IMR-90 (cell line): ENCODE data around the gene CEP97. TPM values are rescaled to one million over a fixed set of nuclear protein-coding genes. Genes with fewer than 3 reads are reported as not detected.

Experiments used
- ATAC-seq: fragments of 200-7000 bp; cut with Tn5 transposase; 2 replicates; pipeline ENCODE4 v1.9.1; 2020; ENCODE audit warnings: low read depth, mild to moderate bottlenecking, moderate library complexity
- BruUV-seq: library from RNA; stranded (reverse); fragments of 400-500 nt; replicated peaks from 2 replicates; lab custom pipeline; 2021; lab: Mats Ljungman, UMichigan
- CTCF ChIA-PET: fragments of 300-600 bp; formaldehyde crosslinking; extraction: SDS; loops from one replicate; lab custom pipeline; 2021; ENCODE audit warnings: antibody characterized with exemption; lab: Yijun Ruan, JAX
- POLR2A ChIA-PET: fragments of 300-600 bp; sonication (Branson Sonifier 250); formaldehyde crosslinking; loops from one replicate; lab custom pipeline; 2022; ENCODE audit warnings: antibody characterized with exemption; ENCODE audit not compliant: unreplicated experiment; lab: Charles Lee
- DNase-seq: peaks from one replicate; pipeline ENCODE4 v3.0.0; 2013
- H2AFZ ChIP-seq: replicated peaks from 2 replicates; pipeline ENCODE3; 2013; ENCODE audit warnings: low read length, mild to moderate bottlenecking; ENCODE audit not compliant: poor library complexity
- H2AK5ac ChIP-seq: 2 replicates; pipeline ENCODE4 v1.6.1; 2013; ENCODE audit warnings: low read depth, low read length, inconsistent platforms
- H2AK9ac ChIP-seq: replicated peaks from 2 replicates; pipeline ENCODE3; 2013; ENCODE audit warnings: mild to moderate bottlenecking, low read depth, low read length, moderate library complexity; ENCODE audit not compliant: poor library complexity
- H2BK120ac ChIP-seq: 2 replicates; pipeline ENCODE4 v1.6.1; 2013; ENCODE audit warnings: low read depth, low read length, inconsistent platforms
- H2BK15ac ChIP-seq: 3 replicates; pipeline ENCODE4 v1.6.1; 2013; ENCODE audit warnings: low read depth, low read length, inconsistent platforms
- H2BK20ac ChIP-seq: 2 replicates; pipeline ENCODE4 v1.6.1; 2013; ENCODE audit warnings: low read depth, mild to moderate bottlenecking, inconsistent platforms, low read length, moderate library complexity
- H2BK5ac ChIP-seq: 2 replicates; pipeline ENCODE4 v1.6.1; 2013; ENCODE audit warnings: mild to moderate bottlenecking, low read depth, low read length, inconsistent platforms; ENCODE audit not compliant: poor library complexity, severe bottlenecking
- H3K14ac ChIP-seq: replicated peaks from 2 replicates; pipeline ENCODE4 v1.6.1; 2013; ENCODE audit warnings: low read depth, low read length, inconsistent platforms
- H3K18ac ChIP-seq: 2 replicates; pipeline ENCODE4 v1.6.1; 2013; ENCODE audit warnings: low read depth, low read length, control low read depth
- H3K23ac ChIP-seq: 2 replicates; pipeline ENCODE4 v1.6.1; 2013; ENCODE audit warnings: low read depth, low read length, inconsistent platforms
- H3K27ac ChIP-seq: 2 replicates; pipeline ENCODE4 v1.5.1; 2013; ENCODE audit warnings: mild to moderate bottlenecking, control low read depth, low read length; ENCODE audit not compliant: insufficient read depth
- H3K27me3 ChIP-seq: 2 replicates; pipeline ENCODE4 v1.6.1; 2013; ENCODE audit warnings: low read length; ENCODE audit not compliant: control insufficient read depth, insufficient read depth
- H3K36me3 ChIP-seq: 2 replicates; pipeline ENCODE4 v1.6.1; 2013; ENCODE audit warnings: low read length, mixed read lengths; ENCODE audit not compliant: control insufficient read depth, insufficient read depth
- H3K4ac ChIP-seq: 2 replicates; pipeline ENCODE4 v1.6.1; 2013; ENCODE audit warnings: low read depth, low read length, inconsistent platforms
- H3K4me1 ChIP-seq: 2 replicates; pipeline ENCODE4 v1.6.1; 2013; ENCODE audit warnings: low read length, mixed read lengths; ENCODE audit not compliant: control insufficient read depth, insufficient read depth
- H3K4me2 ChIP-seq: 2 replicates; pipeline ENCODE4 v1.6.1; 2013; ENCODE audit warnings: low read depth, mild to moderate bottlenecking, control low read depth, low read length, moderate library complexity
- H3K4me3 ChIP-seq: 2 replicates; pipeline ENCODE4 v1.5.1; 2013; ENCODE audit warnings: low read depth, mild to moderate bottlenecking, control low read depth, low read length, moderate library complexity; ENCODE audit not compliant: insufficient read depth
- H3K56ac ChIP-seq: 2 replicates; pipeline ENCODE4 v1.6.1; 2013; ENCODE audit warnings: low read length, inconsistent platforms; ENCODE audit not compliant: insufficient read depth; ENCODE audit errors: extremely low read depth
- H3K79me1 ChIP-seq, 2 experiments: 2 replicates each; pipeline ENCODE4 v1.6.1; 2013; ENCODE audit warnings: low read length in 2 of 2, inconsistent platforms in 1 of 2, low read depth in 1 of 2
- H3K9ac ChIP-seq: 2 replicates; pipeline ENCODE4 v1.6.1; 2013; ENCODE audit warnings: low read depth, low read length, control low read depth
- H3K9me1 ChIP-seq: 2 replicates; pipeline ENCODE4 v1.6.1; 2013; ENCODE audit warnings: low read length, inconsistent platforms; ENCODE audit not compliant: insufficient read depth
- H3K9me3 ChIP-seq: 2 replicates; pipeline ENCODE4 v1.6.1; 2013; ENCODE audit warnings: low read length; ENCODE audit not compliant: control insufficient read depth, insufficient read depth
- H4K20me1 ChIP-seq: 2 replicates; pipeline ENCODE4 v1.6.1; 2013; ENCODE audit warnings: low read length, inconsistent platforms; ENCODE audit not compliant: insufficient read depth
- H4K5ac ChIP-seq: 2 replicates; pipeline ENCODE4 v1.6.1; 2013; ENCODE audit warnings: mild to moderate bottlenecking, low read depth, low read length, control low read depth
- H4K8ac ChIP-seq, 2 experiments: 2 replicates each; pipeline ENCODE4 v1.6.1; 2013; ENCODE audit warnings: low read depth in 2 of 2, low read length in 2 of 2, control low read depth in 1 of 2, inconsistent platforms in 1 of 2
- H4K91ac ChIP-seq: 2 replicates; pipeline ENCODE4 v1.6.1; 2013; ENCODE audit warnings: low read depth, low read length, inconsistent platforms; ENCODE audit not compliant: insufficient read depth
- BHLHE40 ChIP-seq: fragments of 150-350 bp; IDR thresholded peaks from 2 replicates; pipeline ENCODE4 v1.6.1; 2016; ENCODE audit warnings: mild to moderate bottlenecking, low read depth, low read length
- CEBPB ChIP-seq: IDR thresholded peaks from 2 replicates; pipeline ENCODE4 v1.6.1; 2012; ENCODE audit warnings: low read depth, low read length, improper control_type of control experiment
- CHD1 ChIP-seq: IDR thresholded peaks from 2 replicates; pipeline ENCODE4 v1.6.1; 2012; ENCODE audit warnings: low read depth, low read length, improper control_type of control experiment
- FOS ChIP-seq: fragments of 150-350 bp; IDR thresholded peaks from 2 replicates; pipeline ENCODE4 v1.6.1; 2016; ENCODE audit warnings: low read depth, low read length
- MAFK ChIP-seq: IDR thresholded peaks from 2 replicates; pipeline ENCODE4 v1.6.1; 2012; ENCODE audit warnings: low read depth, low read length, improper control_type of control experiment
- MAZ ChIP-seq: IDR thresholded peaks from 2 replicates; pipeline ENCODE4 v1.6.1; 2012; ENCODE audit warnings: low read depth, mild to moderate bottlenecking, low read length, improper control_type of control experiment, moderate library complexity, borderline replicate concordance
- MXI1 ChIP-seq: IDR thresholded peaks from 2 replicates; pipeline ENCODE4 v1.6.1; 2012; ENCODE audit warnings: low read depth, mild to moderate bottlenecking, low read length, moderate library complexity, borderline replicate concordance
- NFE2L2 ChIP-seq: fragments of 150-350 bp; IDR thresholded peaks from 2 replicates; pipeline ENCODE4 v1.6.1; 2016; ENCODE audit warnings: low read depth, mild to moderate bottlenecking, low read length
- POLR2A ChIP-seq: IDR thresholded peaks from 2 replicates; pipeline ENCODE4 v1.6.1; 2012; ENCODE audit warnings: mild to moderate bottlenecking, low read depth, low read length
- RAD21 ChIP-seq: IDR thresholded peaks from 2 replicates; pipeline ENCODE4 v1.6.1; 2012; ENCODE audit warnings: low read length, improper control_type of control experiment
- RCOR1 ChIP-seq: IDR thresholded peaks from 2 replicates; pipeline ENCODE4 v1.6.1; 2012; ENCODE audit warnings: mild to moderate bottlenecking, low read length, improper control_type of control experiment; ENCODE audit not compliant: insufficient replicate concordance
- RFX5 ChIP-seq: IDR thresholded peaks from 2 replicates; pipeline ENCODE4 v1.8.0; 2012; ENCODE audit warnings: low read depth, mild to moderate bottlenecking, low read length, moderate library complexity
- SMC3 ChIP-seq: fragments of 150-350 bp; IDR thresholded peaks from 2 replicates; pipeline ENCODE4 v1.6.1; 2016; ENCODE audit warnings: low read depth, mild to moderate bottlenecking, antibody characterized with exemption, low read length, moderate library complexity
- WGBS, 2 experiments: methylation state at CpG; one replicate each; pipeline versions ENCODE4 v1.1.5 to v1.1.7; 2013; ENCODE audit warnings: missing lambda C conversion rate in 2 of 2; ENCODE audit not compliant: insufficient read length in 1 of 2; ENCODE audit errors: extremely low coverage in 2 of 2; 5-methylcytosine and 5-hydroxymethylcytosine counted together
- dilution Hi-C: fragments of 300-500 bp; cut with HindIII; formaldehyde crosslinking; loops from one replicate; pipeline ENCODE4 v1.14.3; 2018; ENCODE audit warnings: low sequenced_read_pairs; ENCODE audit not compliant: unreplicated experiment
- in situ Hi-C: fragments of 300-500 bp; cut with MboI; formaldehyde crosslinking; loops from 3 replicates; pipeline ENCODE4 v1.14.3; 2019; ENCODE audit warnings: low sequenced_read_pairs, inconsistent platforms, mixed read lengths
- intact Hi-C: fragments of 100-400 bp; cut with micrococcal nuclease; formaldehyde crosslinking; loops from 2 replicates; pipeline ENCODE4 v1.10.0; 2022
- polyA plus RNA-seq, 3 experiments: library from polyadenylated mRNA; depleted of rRNA; stranded (reverse); fragments of >200 nt; gene quantifications; 2 replicates each; pipeline ENCODE4 v1.2.3, GENCODE V29; 2012; ENCODE audit warnings: low replicate concordance in 1 of 3
- total RNA-seq: library from RNA; depleted of rRNA; stranded (reverse); fragments of >200 nt; gene quantifications from 2 replicates; pipeline ENCODE4 v1.2.3, GENCODE V29; 2012
- TF ChIP-seq, protein P1 (sequence below): fragments of 150-350 bp; IDR thresholded peaks from 2 replicates; pipeline ENCODE4 v1.6.1; 2017; ENCODE audit warnings: mild to moderate bottlenecking, antibody characterized with exemption, low read length, low read depth
- TF ChIP-seq, protein P2 (sequence below): fragments of 150-350 bp; IDR thresholded peaks from 2 replicates; pipeline ENCODE4 v1.6.1; 2016; ENCODE audit warnings: low read depth, mild to moderate bottlenecking, low read length, moderate library complexity, borderline replicate concordance

Gene CEP97
- total and polyA plus RNA-seq, 2 of the 4 experiments (the other 2 are of a cell fraction): 2.0 to 21.9 TPM

DNA sequence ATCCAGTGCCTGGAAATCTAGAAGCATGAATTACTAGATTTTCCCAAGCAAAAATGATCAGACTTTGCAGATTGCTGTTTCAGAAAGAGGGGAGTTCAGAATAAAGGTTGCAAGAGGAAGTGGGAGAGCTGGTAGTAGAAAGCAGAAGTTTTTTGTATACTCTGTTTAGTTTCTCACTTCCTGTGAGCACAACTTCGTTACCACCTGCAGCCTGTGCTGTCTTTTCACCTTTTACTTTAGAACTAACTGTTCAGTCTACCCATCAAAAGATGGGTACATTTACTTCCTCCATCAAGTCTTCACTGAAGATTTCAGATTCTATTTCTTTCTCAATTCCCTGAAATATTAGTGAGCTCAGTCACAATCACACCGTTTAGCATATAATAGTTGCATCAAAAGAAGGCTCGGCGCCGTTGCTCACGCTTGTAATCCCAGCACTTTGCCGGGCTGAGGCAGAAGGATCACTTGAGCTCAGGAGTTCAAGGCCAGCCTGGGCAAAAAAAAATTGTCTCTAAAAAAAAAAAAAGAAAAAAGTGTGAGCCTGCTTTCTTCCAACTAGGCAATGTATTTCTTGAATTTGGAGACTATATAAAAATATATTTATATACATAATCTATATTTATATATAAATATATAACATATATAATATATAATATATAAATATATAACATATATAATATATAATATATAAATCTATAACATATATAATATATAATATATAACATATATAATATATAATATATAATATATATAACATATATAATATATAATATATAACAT, 1.8 kb upstream of the CEP97 start:
- ATAC-seq (no peak), DNase-seq (no peak)
- in situ Hi-C loops: no loop called here
- Histone ChIP-seq H3K4ac (no peak overlapping the region), H3K27ac (no peak overlapping the region), H3K36me3 (no peaks in the 10 kb centered on the region), H3K23ac (no peak overlapping the region), H4K91ac (no peak overlapping the region), H3K9me3 (no peaks in the 10 kb centered on the region), H4K5ac (no peak overlapping the region), H3K9me1 (no peaks in the 10 kb centered on the region), H3K18ac (no peak overlapping the region), H3K27me3 (no peaks in the 10 kb centered on the region), H2BK20ac (no peak overlapping the region), H2BK120ac (no peak overlapping the region), H2BK5ac (no peak overlapping the region), H2AK9ac (no peak overlapping the region), H3K4me1 (no peaks in the 10 kb centered on the region), H4K8ac (no peak overlapping the region), H3K56ac (no peak overlapping the region), H3K79me1 (peaks cover 14 to 17% of the 10 kb centered on the region in 2 experiments), H3K14ac (no peak overlapping the region), H3K4me2 (no peak overlapping the region), H4K20me1 (no peaks in the 10 kb centered on the region), H2AK5ac (no peak overlapping the region), H3K9ac (no peak overlapping the region), H2BK15ac (no peak overlapping the region), H2AFZ (no peak overlapping the region), H3K4me3 (no peak overlapping the region)
- ChIA-PET POLR2A (no interaction called here), CTCF (interaction anchor here (0.6 kb wide), 1 partner anchor 295 kb away, joined by 6 read pairs; no protein-coding TSS in a partner anchor)
- BruUV-seq: no TSS peak
- intact Hi-C loops: no loop called here
- dilution Hi-C loops: no loop called here
- WGBS, 2 experiments: 100% methylated on average over 1 of the region's 7 CpGs; no CpG with 5 or more reads in 1 of the 2 experiments
- no peak for TF ChIP-seq POLR2A
- no peak for TF ChIP-seq FOS
- TF ChIP-seq, protein P1, sequence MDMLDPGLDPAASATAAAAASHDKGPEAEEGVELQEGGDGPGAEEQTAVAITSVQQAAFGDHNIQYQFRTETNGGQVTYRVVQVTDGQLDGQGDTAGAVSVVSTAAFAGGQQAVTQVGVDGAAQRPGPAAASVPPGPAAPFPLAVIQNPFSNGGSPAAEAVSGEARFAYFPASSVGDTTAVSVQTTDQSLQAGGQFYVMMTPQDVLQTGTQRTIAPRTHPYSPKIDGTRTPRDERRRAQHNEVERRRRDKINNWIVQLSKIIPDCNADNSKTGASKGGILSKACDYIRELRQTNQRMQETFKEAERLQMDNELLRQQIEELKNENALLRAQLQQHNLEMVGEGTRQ: no peak
- no peak for TF ChIP-seq CEBPB
- TF ChIP-seq MAZ: no peak
- no peak for TF ChIP-seq MAFK
- TF ChIP-seq, protein P2, sequence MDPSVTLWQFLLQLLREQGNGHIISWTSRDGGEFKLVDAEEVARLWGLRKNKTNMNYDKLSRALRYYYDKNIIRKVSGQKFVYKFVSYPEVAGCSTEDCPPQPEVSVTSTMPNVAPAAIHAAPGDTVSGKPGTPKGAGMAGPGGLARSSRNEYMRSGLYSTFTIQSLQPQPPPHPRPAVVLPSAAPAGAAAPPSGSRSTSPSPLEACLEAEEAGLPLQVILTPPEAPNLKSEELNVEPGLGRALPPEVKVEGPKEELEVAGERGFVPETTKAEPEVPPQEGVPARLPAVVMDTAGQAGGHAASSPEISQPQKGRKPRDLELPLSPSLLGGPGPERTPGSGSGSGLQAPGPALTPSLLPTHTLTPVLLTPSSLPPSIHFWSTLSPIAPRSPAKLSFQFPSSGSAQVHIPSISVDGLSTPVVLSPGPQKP: no peak
- no peak for TF ChIP-seq CHD1
- TF ChIP-seq RCOR1: no peak
- TF ChIP-seq RFX5: no peak
- TF ChIP-seq SMC3: no peak
- TF ChIP-seq RAD21: no peak
- TF ChIP-seq NFE2L2: no peak
- no peak for TF ChIP-seq MXI1
- TF ChIP-seq BHLHE40: no peak
